ENCODE data around the gene PTH1R.

The PTH1R gene

GRCh38 chr3:46900356-46900755 is 22.8 kb downstream of the PTH1R start:
- DNase-seq (ENCODE audit: insufficient read length, low spot score) (no peak), FAIRE-seq (no peak)
- no peak for TF ChIP-seq CTCF (IDR thresholded peaks at IDR 0.05; ENCODE audit: insufficient read depth, missing control alignments)

GRCh38 chr3:46901061-46901460 is 23.5 kb downstream of the PTH1R start:
- no peak for DNase-seq (ENCODE audit: insufficient read length, low spot score)
- TF ChIP-seq CTCF (IDR thresholded peaks at IDR 0.05; ENCODE audit: insufficient read depth, missing control alignments): no peak
- no peak for FAIRE-seq

GRCh38 chr3:46901591-46902187 is 24.2 kb downstream of the PTH1R start:
- FAIRE-seq: no peak

DNA sequence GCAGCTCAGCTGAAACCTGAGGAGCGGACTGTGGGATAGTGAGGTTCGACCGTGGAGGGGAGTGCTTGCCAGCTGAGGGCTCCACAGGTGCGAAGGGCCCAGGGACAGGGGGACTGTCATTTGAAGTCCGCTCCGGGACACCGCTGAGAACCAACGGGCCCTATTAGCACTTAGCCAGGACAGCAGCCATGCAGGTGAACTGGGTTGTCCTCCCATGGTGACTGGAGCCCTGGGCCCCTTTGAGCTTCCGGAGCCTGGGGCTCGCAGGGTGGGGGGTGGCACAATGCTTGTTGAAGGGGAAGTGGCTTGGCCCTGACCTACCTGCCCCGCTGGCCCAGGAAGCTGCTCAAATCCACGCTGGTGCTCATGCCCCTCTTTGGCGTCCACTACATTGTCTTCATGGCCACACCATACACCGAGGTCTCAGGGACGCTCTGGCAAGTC is 24.7 kb downstream of the PTH1R start:
- no peak for FAIRE-seq
- TF ChIP-seq CTCF (IDR thresholded peaks at IDR 0.05; ENCODE audit: insufficient read depth, missing control alignments): no peak
- DNase-seq (ENCODE audit: insufficient read length, low spot score): no peak

More at GRCh38 chr3:46901591-46902187, 24.2 kb downstream of the PTH1R start:
- DNase-seq (ENCODE audit: insufficient read length, low spot score): no peak
- no peak for TF ChIP-seq CTCF (IDR thresholded peaks at IDR 0.05; ENCODE audit: insufficient read depth, missing control alignments)

- no peak for FAIRE-seq
- no peak for DNase-seq (ENCODE audit: insufficient read length, low spot score)
Observed at GRCh38 chr3:46903341-46904302, 26.1 kb downstream of the PTH1R start.

DNA sequence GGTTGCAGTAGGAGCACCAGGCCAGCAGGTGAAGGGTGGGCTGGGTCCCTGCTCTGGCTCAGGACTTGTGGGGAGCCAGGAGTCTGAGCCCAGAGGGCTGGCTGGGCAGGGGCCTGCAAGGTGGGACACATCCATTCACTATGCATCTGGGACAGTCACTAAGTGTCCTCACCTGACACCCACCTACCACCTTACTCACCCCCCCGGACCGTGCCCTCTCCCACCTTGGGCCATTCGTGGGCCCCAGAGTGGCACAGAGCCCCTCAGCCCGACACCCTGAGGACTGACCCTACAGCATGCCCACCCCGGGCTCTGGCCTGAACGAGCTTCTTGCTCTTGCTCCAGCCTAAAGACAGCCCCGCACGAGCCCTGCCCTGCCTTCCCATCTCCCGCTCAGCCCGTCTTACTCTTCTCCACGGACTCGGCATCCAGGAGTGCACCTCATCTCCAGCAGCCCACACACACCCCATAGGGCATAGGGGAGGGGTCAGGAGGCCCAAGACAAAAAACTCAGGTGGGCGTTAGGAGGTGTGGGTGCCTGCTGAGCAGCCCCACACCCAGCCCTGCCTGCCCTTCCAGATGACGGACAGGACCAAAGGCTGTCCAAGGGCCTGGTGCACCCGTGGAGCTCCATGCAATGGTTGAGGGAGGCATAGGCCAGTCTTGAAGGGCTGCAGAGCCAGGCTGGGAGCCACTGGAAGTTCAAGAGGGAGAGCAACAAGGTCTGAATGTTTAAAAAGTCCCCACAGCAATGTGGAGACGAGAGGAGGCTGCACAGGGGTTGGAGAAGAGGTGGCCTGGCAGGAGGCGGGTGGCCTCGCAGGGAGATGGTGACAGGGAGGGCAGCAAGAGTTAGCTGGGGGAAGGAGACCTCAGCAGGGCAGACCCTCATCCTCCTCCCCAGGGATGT is 27.0 kb downstream of the PTH1R start:
- no peak for DNase-seq (ENCODE audit: insufficient read length, low spot score)
- no peak for TF ChIP-seq CTCF (IDR thresholded peaks at IDR 0.05; ENCODE audit: insufficient read depth, missing control alignments)
- no peak for FAIRE-seq

More at GRCh38 chr3:46903341-46904302, 26.1 kb downstream of the PTH1R start:
- no peak for TF ChIP-seq CTCF (IDR thresholded peaks at IDR 0.05; ENCODE audit: insufficient read depth, missing control alignments)

Data from D721Med (cell line).